Activated CD4-positive, alpha-beta T cell treated with anti-CD3 and anti-CD28 coated beads, Interleukin-2, amount 50 U/mL, for 1 hour (primary cell): ENCODE measurements around the gene AARS2.

Experiments used
- DNase-seq: peaks from one replicate; pipeline ENCODE4 v3.0.0-alpha.2; 2020

Gene AARS2

DNA sequence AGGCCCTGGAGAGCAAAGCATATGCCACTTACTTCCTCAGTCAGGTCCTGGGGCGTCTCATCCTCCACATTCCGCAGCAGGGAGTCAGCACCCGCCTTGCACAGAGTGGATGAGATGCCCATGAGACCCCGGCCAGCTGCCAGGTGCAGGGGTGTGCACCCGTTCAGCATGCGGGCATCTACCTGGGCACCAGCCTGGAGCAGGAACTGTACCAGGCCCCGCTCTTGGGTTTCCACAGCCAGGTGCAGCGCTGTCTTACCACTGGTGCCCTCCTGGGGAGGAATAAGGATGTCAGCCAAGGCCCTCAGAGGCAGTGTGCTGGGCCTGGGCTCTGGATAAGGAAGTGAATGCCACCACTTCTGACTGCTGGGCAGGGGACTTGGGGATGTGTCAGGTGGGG, 53.1 kb downstream of the AARS2 start:
- no peak for DNase-seq

GRCh38 chr6:44258921-44259320, 54.2 kb downstream of the AARS2 start:
- no peak for DNase-seq

GRCh38 chr6:44258325-44258863, 54.8 kb downstream of the AARS2 start:
- no peak for DNase-seq

- no peak for DNase-seq
Measured at GRCh38 chr6:44257753-44258324, 55.3 kb downstream of the AARS2 start.

- DNase-seq: peak; percentile 59
Measured at GRCh38 chr6:44257025-44257752, 56.0 kb downstream of the AARS2 start, which contains the start of gene SLC35B2. Gene SLC35B2 (minus strand): TSS chr6:44257528. CDS start chr6:44257410, 118 bp downstream.

DNA sequence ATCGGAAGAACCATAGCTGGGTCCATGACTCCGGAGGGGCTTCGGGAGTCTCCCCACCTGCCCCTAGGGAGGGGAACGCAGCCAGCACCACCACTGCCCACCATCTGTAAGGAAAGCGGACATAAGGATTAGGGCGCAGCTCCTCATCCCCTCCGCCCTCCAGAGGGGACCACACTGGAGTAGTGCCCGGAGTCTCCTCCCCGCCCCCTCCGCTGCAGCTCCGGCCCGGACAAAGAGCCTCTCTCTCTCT, 56.4 kb downstream of the AARS2 start:
- no peak for DNase-seq

DNA sequence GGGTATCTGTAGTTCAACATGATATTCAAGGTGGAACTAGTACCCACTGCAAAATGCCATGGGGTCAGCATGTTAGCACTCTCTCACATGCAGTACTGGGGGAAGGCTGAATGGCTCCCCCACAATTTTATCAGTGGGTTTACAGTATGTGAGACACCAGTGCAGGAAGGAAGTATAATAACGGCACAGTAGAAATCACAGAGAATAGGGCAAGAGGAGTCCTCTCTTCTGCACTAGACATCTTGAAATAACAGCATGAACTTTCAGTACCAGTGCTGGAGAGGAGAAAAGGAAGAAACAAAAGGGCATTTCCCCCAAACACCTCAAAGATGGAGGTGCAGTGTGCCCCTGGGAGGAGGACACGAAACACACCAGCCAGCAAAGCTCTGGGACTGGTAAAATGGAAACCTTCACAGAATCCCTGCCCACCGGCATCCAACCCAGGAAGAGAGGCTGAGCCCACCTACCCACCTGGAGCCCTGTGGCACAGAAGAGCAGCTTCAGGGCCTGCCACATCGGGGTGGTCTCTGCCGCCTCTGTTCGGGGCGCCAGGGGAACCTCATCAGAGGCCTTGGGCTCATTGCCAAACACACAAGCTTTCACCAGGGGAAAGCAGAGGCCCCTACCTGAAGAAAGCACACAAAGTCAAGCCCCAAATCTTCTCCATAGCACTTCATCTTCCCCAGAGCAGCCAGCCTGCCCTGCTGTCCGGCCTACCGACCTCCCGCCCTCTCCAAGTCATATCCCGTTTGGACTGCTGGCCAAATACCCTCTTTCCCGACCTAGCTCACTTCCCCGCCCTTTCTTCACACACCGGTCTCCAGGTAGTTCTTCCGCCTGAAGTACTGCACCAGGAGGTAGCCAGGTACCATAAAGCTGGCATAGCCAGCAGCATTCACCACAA, 57.0 kb downstream of the AARS2 start:
- no peak for DNase-seq

GRCh38 chr6:44255105-44255808, 57.9 kb downstream of the AARS2 start:
- DNase-seq: no peak

GRCh38 chr6:44254191-44255104, 58.7 kb downstream of the AARS2 start:
- no peak for DNase-seq

DNA sequence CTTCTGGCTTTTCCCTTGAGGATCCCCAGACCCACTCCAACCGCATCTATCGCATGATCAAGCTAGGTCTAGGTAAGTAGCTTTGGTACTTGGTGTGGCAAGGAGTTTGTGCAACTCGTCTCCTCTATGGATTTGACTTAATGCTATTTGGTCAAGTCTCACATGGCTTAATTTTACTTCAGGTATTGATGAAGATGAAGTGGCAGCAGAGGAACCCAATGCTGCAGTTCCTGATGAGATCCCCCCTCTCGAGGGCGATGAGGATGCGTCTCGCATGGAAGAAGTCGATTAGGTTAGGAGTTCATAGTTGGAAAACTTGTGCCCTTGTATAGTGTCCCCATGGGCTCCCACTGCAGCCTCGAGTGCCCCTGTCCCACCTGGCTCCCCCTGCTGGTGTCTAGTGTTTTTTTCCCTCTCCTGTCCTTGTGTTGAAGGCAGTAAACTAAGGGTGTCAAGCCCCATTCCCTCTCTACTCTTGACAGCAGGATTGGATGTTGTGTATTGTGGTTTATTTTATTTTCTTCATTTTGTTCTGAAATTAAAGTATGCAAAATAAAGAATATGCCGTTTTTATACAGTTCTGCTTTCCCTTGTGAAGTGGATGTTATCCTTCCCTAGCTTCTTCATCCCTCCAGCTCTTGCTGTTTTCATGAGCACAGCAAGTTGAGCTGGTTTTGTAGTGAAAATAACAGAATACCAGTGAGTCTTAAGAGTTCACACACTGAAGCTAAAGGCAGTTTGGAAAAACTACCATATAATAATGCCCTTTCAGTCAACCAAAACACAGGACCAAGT, 59.6 kb downstream of the AARS2 start:
- peak; percentile 64 for DNase-seq

DNA sequence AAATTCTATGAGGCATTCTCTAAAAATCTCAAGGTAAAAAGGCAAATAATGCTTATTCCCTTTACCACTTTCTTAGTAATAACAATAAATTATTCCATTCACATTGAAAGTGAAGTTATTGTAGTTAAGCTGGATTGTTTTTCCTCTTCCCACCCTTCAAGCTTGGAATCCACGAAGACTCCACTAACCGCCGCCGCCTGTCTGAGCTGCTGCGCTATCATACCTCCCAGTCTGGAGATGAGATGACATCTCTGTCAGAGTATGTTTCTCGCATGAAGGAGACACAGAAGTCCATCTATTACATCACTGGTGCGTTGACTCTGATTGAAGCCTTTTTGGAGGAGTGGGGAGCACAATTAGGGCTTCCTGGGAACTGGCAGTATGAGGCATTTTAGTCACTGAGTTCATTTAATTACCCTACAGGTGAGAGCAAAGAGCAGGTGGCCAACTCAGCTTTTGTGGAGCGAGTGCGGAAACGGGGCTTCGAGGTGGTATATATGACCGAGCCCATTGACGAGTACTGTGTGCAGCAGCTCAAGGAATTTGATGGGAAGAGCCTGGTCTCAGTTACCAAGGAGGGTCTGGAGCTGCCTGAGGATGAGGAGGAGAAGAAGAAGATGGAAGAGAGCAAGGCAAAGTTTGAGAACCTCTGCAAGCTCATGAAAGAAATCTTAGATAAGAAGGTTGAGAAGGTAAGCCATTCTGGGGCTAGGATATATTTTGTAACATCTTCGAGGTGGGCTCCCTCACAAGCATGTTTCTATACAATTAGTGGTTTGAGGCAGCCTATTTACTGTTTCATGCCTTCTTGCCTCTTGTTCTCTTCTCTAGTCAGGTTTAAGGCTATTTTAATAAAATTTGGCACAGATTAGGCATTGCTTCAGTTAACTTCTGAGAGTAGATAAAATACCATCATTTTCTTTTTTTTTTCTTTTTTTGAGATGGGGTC, 61.3 kb downstream of the AARS2 start:
- DNase-seq: no peak

GRCh38 chr6:44250718-44251123, 62.4 kb downstream of the AARS2 start:
- no peak for DNase-seq

DNA sequence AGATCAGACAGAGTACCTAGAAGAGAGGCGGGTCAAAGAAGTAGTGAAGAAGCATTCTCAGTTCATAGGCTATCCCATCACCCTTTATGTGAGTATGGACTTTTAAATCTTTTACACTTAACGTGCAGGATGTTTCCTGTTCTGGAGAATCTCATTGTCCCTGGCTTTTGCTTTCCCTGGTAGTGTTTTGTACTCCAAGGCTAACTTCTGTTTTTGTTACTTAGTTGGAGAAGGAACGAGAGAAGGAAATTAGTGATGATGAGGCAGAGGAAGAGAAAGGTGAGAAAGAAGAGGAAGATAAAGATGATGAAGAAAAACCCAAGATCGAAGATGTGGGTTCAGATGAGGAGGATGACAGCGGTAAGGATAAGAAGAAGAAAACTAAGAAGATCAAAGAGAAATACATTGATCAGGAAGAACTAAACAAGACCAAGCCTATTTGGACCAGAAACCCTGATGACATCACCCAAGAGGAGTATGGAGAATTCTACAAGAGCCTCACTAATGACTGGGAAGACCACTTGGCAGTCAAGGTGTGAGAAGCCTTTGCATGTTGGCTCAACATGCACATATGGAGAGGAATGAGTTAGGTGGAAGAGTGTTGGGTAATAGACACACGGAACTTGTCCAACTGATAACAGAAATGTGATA, 63.0 kb downstream of the AARS2 start:
- no peak for DNase-seq
